ENCODE measurements around the gene RSRC1. TPM values are rescaled to one million over a fixed set of nuclear protein-coding genes. Genes with fewer than 3 reads are reported as not detected.

The RSRC1 gene
- total RNA-seq, 1 donor from 2014 or later: 39.9 TPM

GRCh38 chr3:158574646-158575045 lies 464.8 kb downstream of the RSRC1 start:
- Mint-ChIP-seq H3K27ac (no peak overlapping the region), H3K27me3 (peaks cover 23% of the 10 kb centered on the region), H3K9me3 (no peaks in the 10 kb centered on the region), H3K4me1 (peaks cover 12% of the 10 kb centered on the region), H3K36me3 (ENCODE audit: low read depth) (peaks cover 2% of the 10 kb centered on the region), H3K4me3 (no peak overlapping the region)
- POLR2A ChIA-PET: no interaction called here
- intact Hi-C loops (cut with micrococcal nuclease): no loop called here
- no peak for TF ChIP-seq CTCF (IDR thresholded peaks at IDR 0.05)
- CTCF ChIA-PET: no interaction called here
- ATAC-seq (ENCODE audit: low read depth) (no peak), DNase-seq (no peak)

DNA sequence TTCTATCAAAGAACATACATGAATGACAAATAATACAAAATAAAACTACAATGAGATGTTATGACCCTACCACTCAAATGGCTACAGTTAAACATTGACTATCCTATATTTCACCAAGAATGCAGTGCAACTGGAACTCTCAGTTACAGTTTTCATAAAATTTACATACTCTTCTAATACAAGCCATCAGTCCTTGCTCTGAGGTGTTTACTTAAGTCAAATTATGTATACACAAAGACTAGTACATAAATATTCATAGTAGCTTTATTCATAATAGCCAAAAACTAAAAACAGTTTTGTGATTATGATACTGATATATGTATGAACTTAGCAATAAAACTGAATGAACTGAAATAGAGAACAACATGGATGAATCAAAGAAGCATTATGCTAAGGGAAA lies 480.3 kb downstream of the RSRC1 start:
- no peak for TF ChIP-seq CTCF (IDR thresholded peaks at IDR 0.05)
- no peak overlapping the region for H3K27ac Mint-ChIP-seq
- H3K4me3 Mint-ChIP-seq: no peak overlapping the region
- no peaks in the 10 kb centered on the region for H3K4me1 Mint-ChIP-seq
- ChIA-PET CTCF (no interaction called here), POLR2A (no interaction called here)
- DNase-seq (no peak), ATAC-seq (ENCODE audit: low read depth) (no peak)
- intact Hi-C loops (cut with micrococcal nuclease): no loop called here
- no peaks in the 10 kb centered on the region for H3K9me3 Mint-ChIP-seq
- H3K36me3 Mint-ChIP-seq (ENCODE audit: low read depth): no peaks in the 10 kb centered on the region
- H3K27me3 Mint-ChIP-seq: no peaks in the 10 kb centered on the region

Other genes with a start within 250 kb of the RSRC1 start
- gene SHOX2, start 3.7 kb upstream of the RSRC1 start, total RNA-seq: not detected in 2 replicates

Measured in activated B cell treated with CpG ODN at 0.5 μM for 24 hours (primary cell).